Hepatocyte (in vitro differentiated cells): ENCODE data around the gene TRAF3IP1. TPM values are rescaled to one million over a fixed set of nuclear protein-coding genes. Genes with fewer than 3 reads are reported as not detected.

Experiments
- DNase-seq: peaks from one replicate; pipeline ENCODE4 v3.0.0-alpha.2; 2016; ENCODE audit warnings: low spot score
- H2AFZ ChIP-seq: fragments of 200-600 bp; sonication (generic); 2 replicates; pipeline ENCODE4 v1.6.0; 2016; ENCODE audit warnings: antibody characterized with exemption, mild to moderate bottlenecking
- H3K27ac ChIP-seq: fragments of 200-600 bp; sonication (generic); 2 replicates; pipeline ENCODE4 v1.5.1; 2016; ENCODE audit warnings: mild to moderate bottlenecking
- H3K27me3 ChIP-seq: fragments of 200-600 bp; sonication (generic); 2 replicates; pipeline ENCODE4 v1.6.1; 2016
- H3K36me3 ChIP-seq: fragments of 200-600 bp; sonication (generic); replicated peaks from 2 replicates; pipeline ENCODE4 v1.5.1; 2016; ENCODE audit warnings: low read depth; ENCODE audit not compliant: insufficient read depth
- H3K4me1 ChIP-seq: fragments of 200-600 bp; sonication (generic); 2 replicates; pipeline ENCODE4 v1.5.1; 2016; ENCODE audit warnings: mild to moderate bottlenecking, moderate library complexity; ENCODE audit not compliant: insufficient read depth
- H3K4me2 ChIP-seq: fragments of 200-600 bp; sonication (generic); 2 replicates; pipeline ENCODE4 v1.6.0; 2016
- H3K4me3 ChIP-seq: fragments of 200-600 bp; sonication (generic); 2 replicates; pipeline ENCODE4 v1.5.1; 2016; ENCODE audit warnings: mild to moderate bottlenecking
- H3K79me2 ChIP-seq: fragments of 200-600 bp; sonication (generic); 2 replicates; pipeline ENCODE4 v1.6.0; 2017; ENCODE audit warnings: mild to moderate bottlenecking
- H3K9me2 ChIP-seq: fragments of 200-600 bp; sonication (generic); replicated peaks from 2 replicates; pipeline ENCODE4 v1.6.0; 2017; ENCODE audit warnings: mild to moderate bottlenecking; ENCODE audit not compliant: insufficient read depth
- H3K9me3 ChIP-seq: fragments of 200-600 bp; sonication (generic); 2 replicates; pipeline ENCODE4 v1.5.1; 2016; ENCODE audit warnings: low read depth, mild to moderate bottlenecking
- H4K20me1 ChIP-seq: fragments of 200-600 bp; sonication (generic); 2 replicates; pipeline ENCODE4 v1.6.0; 2016; ENCODE audit warnings: mild to moderate bottlenecking; ENCODE audit not compliant: insufficient read depth, poor library complexity, severe bottlenecking
- EZH2 ChIP-seq: fragments of 200-600 bp; sonication (generic); IDR thresholded peaks from 2 replicates; pipeline ENCODE4 v1.6.1; 2016; ENCODE audit warnings: antibody characterized with exemption, mild to moderate bottlenecking, borderline replicate concordance
- EZH2phosphoT487 ChIP-seq: fragments of 200-600 bp; sonication (generic); IDR thresholded peaks from one replicate; pipeline ENCODE4 v1.6.1; 2018; ENCODE audit warnings: antibody characterized with exemption, mild to moderate bottlenecking, low read depth, moderate library complexity; ENCODE audit not compliant: unreplicated experiment, severe bottlenecking
- WGBS: methylation state at CpG from one replicate; pipeline ENCODE4 v1.1.6; 2016; ENCODE audit warnings: low lambda C conversion rate; ENCODE audit errors: missing lambda C conversion rate; 5-methylcytosine and 5-hydroxymethylcytosine counted together
- polyA plus RNA-seq: library from polyadenylated mRNA; unstranded; fragments of >200 nt; fragmentation: Nextera tagmentation; extraction: Ambion mirVana; gene quantifications from 2 replicates; pipeline ENCODE4 v1.2.1, GENCODE V29; 2016
- total RNA-seq: library from RNA; depleted of rRNA; stranded (reverse); fragments of >200 nt; gene quantifications from 2 replicates; pipeline ENCODE4 v1.2.3, GENCODE V29; 2014
- TF ChIP-seq, protein P1 (sequence below): fragments of 200-600 bp; sonication (generic); IDR thresholded peaks from 2 replicates; pipeline ENCODE4 v1.5.1; 2016; ENCODE audit warnings: antibody characterized with exemption, mild to moderate bottlenecking; ENCODE audit not compliant: poor library complexity

Gene TRAF3IP1
- total and polyA plus RNA-seq, 2 experiments from 2014 or later: 9.0 to 9.1 TPM

GRCh38 chr2:238314576-238314975 is 5.7 kb upstream of the TRAF3IP1 start:
- Histone ChIP-seq H3K4me2 (no peak overlapping the region), H3K79me2 (no peaks in the 10 kb centered on the region), H3K4me3 (no peak overlapping the region), H3K27ac (no peak overlapping the region), H3K27me3 (no peaks in the 10 kb centered on the region), H3K36me3 (no peaks in the 10 kb centered on the region), H3K9me3 (no peaks in the 10 kb centered on the region), H4K20me1 (no peaks in the 10 kb centered on the region), H2AFZ (no peak overlapping the region), H3K9me2 (no peaks in the 10 kb centered on the region), H3K4me1 (no peaks in the 10 kb centered on the region)
- TF ChIP-seq EZH2: no peak
- TF ChIP-seq, protein P1, sequence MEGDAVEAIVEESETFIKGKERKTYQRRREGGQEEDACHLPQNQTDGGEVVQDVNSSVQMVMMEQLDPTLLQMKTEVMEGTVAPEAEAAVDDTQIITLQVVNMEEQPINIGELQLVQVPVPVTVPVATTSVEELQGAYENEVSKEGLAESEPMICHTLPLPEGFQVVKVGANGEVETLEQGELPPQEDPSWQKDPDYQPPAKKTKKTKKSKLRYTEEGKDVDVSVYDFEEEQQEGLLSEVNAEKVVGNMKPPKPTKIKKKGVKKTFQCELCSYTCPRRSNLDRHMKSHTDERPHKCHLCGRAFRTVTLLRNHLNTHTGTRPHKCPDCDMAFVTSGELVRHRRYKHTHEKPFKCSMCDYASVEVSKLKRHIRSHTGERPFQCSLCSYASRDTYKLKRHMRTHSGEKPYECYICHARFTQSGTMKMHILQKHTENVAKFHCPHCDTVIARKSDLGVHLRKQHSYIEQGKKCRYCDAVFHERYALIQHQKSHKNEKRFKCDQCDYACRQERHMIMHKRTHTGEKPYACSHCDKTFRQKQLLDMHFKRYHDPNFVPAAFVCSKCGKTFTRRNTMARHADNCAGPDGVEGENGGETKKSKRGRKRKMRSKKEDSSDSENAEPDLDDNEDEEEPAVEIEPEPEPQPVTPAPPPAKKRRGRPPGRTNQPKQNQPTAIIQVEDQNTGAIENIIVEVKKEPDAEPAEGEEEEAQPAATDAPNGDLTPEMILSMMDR: no peak
- TF ChIP-seq EZH2phosphoT487: no peak
- DNase-seq: no peak
- WGBS: 93% methylated on average over 8 of the region's 8 CpGs

- no peaks in the 10 kb centered on the region for H3K4me1 ChIP-seq
- no peak for DNase-seq
- 95% methylated on average over 13 of the region's 13 CpGs for WGBS
- no peaks in the 10 kb centered on the region for H4K20me1 ChIP-seq
- H3K9me3 ChIP-seq: no peaks in the 10 kb centered on the region
- no peak overlapping the region for H3K4me2 ChIP-seq
- H3K4me3 ChIP-seq: no peak overlapping the region
- H3K9me2 ChIP-seq: no peaks in the 10 kb centered on the region
- no peak overlapping the region for H2AFZ ChIP-seq
- H3K27me3 ChIP-seq: no peaks in the 10 kb centered on the region
- no peaks in the 10 kb centered on the region for H3K79me2 ChIP-seq
- no peaks in the 10 kb centered on the region for H3K36me3 ChIP-seq
- TF ChIP-seq EZH2: no peak
- TF ChIP-seq, protein P1: no peak
- TF ChIP-seq EZH2phosphoT487: no peak
- no peak overlapping the region for H3K27ac ChIP-seq
These were observed 5.2 kb upstream of the TRAF3IP1 start for GRCh38 chr2:238315031-238315595.

DNA sequence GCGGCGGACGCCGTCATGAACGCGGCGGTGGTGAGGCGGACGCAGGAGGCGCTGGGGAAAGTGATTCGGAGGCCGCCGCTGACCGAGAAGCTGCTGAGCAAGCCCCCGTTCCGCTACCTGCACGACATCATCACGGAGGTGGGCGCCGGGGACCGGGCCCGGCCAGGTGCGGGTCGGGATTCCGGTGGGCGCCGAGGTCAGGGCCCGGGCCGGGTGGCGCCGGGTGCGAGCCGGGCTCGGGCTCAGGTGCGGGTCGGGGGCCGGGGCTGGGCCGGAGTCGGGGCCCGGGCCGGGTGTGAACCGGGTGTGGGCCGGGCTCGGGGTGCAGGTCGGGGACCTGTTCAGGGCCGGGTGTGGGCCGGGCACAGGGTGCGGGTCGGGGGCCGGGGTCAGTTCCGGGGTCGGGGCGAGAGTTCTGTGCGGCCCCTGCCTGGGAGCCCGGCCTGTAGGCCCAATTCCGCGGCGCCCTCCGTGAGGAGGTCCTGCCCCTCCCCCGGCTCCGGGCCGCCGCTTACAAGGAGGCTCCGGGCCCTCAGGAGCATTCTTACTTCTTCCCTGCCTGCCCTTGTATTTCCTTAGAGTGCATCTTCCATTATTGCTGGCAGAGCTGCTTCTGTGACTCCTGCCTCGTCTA is 447 bp downstream of the TRAF3IP1 start:
- TF ChIP-seq, protein P1: no peak
- no peak for TF ChIP-seq EZH2
- no peak for TF ChIP-seq EZH2phosphoT487
- Histone ChIP-seq H3K9me3 (no peaks in the 10 kb centered on the region), H3K4me1 (no peaks in the 10 kb centered on the region), H3K4me3 (peak overlapping the region; percentile 60), H2AFZ (peak overlapping the region; percentile 68), H3K79me2 (peaks cover 16% of the 10 kb centered on the region), H3K4me2 (peak overlapping the region; percentile 76), H3K9me2 (no peaks in the 10 kb centered on the region), H3K27me3 (no peaks in the 10 kb centered on the region), H3K27ac (no peak overlapping the region), H4K20me1 (no peaks in the 10 kb centered on the region), H3K36me3 (no peaks in the 10 kb centered on the region)
- peak; percentile 46 for DNase-seq
- 1% methylated on average over 12 of the region's 65 CpGs for WGBS

DNA sequence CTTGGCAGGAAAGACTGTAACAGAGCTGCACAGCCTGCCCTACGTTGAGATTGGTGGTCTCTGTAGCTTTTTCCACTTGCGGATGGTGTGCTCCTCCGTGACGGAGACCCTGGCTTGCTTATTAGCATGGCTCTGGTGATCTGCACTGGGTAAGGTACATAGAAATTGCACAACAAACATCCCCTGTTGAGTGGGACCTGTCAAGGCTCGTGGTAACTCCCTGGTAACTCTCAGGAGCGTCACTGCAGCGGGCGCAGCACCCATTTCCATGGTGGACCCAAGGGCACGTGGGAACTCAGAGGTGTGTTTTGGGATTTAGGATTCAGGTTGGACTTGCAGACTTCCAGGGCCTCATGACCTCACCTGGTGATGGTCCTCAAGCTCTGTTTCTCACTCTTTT is 1.1 kb downstream of the TRAF3IP1 start:
- Histone ChIP-seq H3K36me3 (no peaks in the 10 kb centered on the region), H3K4me1 (no peaks in the 10 kb centered on the region), H3K9me3 (no peaks in the 10 kb centered on the region), H3K27ac (no peak overlapping the region), H3K79me2 (peaks cover 16% of the 10 kb centered on the region), H2AFZ (no peak overlapping the region), H3K4me2 (peak overlapping the region; percentile 76), H3K4me3 (no peak overlapping the region), H3K27me3 (no peaks in the 10 kb centered on the region), H4K20me1 (no peaks in the 10 kb centered on the region), H3K9me2 (no peaks in the 10 kb centered on the region)
- TF ChIP-seq, protein P1: no peak
- TF ChIP-seq EZH2phosphoT487: no peak
- no peak for TF ChIP-seq EZH2
- DNase-seq: no peak
- WGBS: 77% methylated on average over 9 of the region's 9 CpGs
